ENCODE measurements around the gene MIB2. TPM values are rescaled to one million over a fixed set of nuclear protein-coding genes. Genes with fewer than 3 reads are reported as not detected.

The MIB2 gene
- total RNA-seq: 10 to 100 TPM; 37.1 TPM

DNA sequence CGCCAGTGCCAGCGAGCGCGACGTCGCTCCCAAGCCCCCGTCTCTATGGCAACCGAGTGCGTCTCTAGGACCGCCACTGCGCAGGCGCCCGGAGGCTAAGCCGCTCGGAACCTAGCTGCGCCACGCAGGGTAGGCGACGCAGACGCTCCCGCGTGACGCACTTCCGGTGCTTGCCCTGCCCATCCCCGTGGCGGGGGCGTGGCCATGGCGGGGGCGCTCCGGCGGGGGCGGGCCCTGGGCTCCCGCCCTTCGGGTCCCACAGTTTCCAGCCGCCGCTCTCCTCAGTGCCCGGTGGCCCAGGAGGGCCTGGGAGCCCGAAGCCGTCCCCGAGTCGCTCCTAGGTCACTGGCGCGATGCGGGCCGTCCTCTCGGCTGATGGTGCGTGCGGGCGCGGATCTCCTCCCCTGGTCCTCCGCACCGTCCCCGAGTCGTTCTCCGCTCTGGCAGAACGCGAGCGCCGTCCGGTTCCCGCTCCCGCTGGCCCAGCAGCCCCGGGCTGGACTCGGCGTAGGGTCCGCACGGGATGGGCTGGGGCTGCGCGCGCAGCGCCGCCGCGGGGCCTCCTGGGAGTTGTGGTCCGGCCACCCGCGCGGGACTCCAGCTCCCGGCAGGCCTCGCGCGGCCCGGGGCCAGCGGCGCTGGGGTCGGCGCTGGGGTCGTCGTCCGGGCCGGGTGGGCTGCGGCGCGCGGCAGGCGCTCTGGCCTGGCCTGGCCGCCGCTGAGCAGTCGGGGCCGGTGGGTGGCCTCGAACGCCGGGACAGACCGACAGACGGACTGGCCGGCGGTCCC is at the start of gene MIB2:
TSS of gene MIB2 (plus strand) at position 245 of the 789 bp plus-strand sequence. CDS start 7,953 bp downstream, outside the sequence.
- Mint-ChIP-seq H3K4me1 (peaks cover 24% of the 10 kb centered on the region), H3K27me3 (no peaks in the 10 kb centered on the region), H3K36me3 (ENCODE audit: low read depth) (peaks cover 12% of the 10 kb centered on the region), H3K9me3 (ENCODE audit: low read depth) (no peaks in the 10 kb centered on the region), H3K4me3 (peak within 1 kb of the TSS; percentile 96), H3K27ac (peak within 1 kb of the TSS; percentile 95)
- intact Hi-C loops (cut with DNase I, micrococcal nuclease): loop anchor here (1.0 to 10.0 kb wide), 17 partner anchors 15 to 797 kb away; partner anchors contain the start of genes SSU72 (in 2 of the 2), ATAD3A (in 1 of the 2), ATAD3B (in 1 of the 2) and AURKAIP1 (in 1 of the 2)
- ATAC-seq (peak; percentile 84), DNase-seq (peak; percentile 98)
- CTCF ChIA-PET: interaction anchor here (1.2 to 1.5 kb wide), 2 partner anchors 69 to 144 kb away, joined by 3 to 4 read pairs; no protein-coding TSS in a partner anchor
- POLR2A ChIA-PET: interaction anchor here (0.6 to 3.0 kb wide), 2 partner anchors 14 to 292 kb away, joined by 4 to 17 read pairs; no protein-coding TSS in a partner anchor

DNA sequence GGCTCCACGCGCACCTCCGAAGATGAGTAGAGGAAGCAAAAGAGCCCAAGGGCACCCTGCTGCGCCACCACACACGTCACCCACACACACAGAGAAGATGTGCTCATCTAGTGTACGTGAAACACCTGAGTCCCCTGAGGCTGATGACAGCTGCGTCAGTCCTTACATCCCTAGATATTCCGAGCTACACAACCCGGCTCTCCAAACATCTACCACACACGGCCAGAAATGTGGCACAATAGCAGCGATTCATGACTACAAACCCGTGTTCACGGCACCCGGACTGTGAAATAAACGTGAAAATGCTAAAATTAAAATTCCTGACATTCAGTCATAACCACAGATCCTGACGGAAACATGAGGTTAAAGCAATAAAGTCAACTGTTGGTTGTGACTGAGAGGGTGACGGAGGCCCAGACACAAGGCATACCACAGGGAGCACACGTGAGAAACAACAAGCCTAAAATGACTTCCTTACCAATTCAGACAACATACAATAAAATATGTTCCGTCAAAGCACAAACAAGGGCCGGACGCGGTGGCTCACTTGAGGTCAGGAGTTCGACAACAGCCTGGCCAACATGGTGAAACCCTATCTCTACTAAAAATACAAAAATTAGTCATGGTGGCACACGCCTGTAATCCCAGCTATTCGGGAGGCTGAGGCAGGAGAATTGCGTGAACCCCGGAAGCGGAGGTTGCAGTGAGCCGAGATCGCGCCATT is 48.0 kb upstream of the MIB2 start:
- Mint-ChIP-seq H3K36me3 (ENCODE audit: low read depth) (peaks cover 61% of the 10 kb centered on the region), H3K4me1 (peaks cover 38% of the 10 kb centered on the region), H3K27me3 (no peaks in the 10 kb centered on the region), H3K4me3 (no peak overlapping the region), H3K27ac (peak overlapping the region; percentile 34), H3K9me3 (ENCODE audit: low read depth) (no peaks in the 10 kb centered on the region)
- ChIA-PET POLR2A (interaction anchor here (0.6 kb wide), 1 partner anchor 175 kb away, joined by 3 read pairs; no protein-coding TSS in a partner anchor), CTCF (no interaction called here)
- ATAC-seq: no peak
- intact Hi-C loops (cut with DNase I, micrococcal nuclease): no loop called here
- no peak for DNase-seq

DNA sequence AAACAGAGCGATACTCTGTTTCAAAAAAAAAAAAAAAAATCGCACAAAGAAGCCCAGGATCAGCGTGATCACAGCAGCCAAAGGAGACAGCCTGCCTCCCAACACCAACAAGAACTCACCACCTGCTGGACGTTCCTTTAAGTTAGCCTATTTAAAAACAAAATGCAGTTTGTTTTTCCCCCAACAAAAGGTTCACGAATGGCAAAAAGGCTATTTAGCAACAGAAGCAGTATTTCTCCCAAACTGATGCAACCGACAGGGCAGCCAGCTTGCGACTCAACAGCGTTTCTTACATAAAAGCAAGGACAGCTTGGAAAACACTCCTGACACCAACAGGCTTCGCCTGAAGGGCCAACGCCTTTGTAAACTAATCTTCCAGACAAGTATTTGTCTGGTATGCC is 47.4 kb upstream of the MIB2 start:
- Mint-ChIP-seq H3K4me1 (peaks cover 44% of the 10 kb centered on the region), H3K4me3 (no peak overlapping the region), H3K36me3 (ENCODE audit: low read depth) (peaks cover 61% of the 10 kb centered on the region), H3K9me3 (ENCODE audit: low read depth) (no peaks in the 10 kb centered on the region), H3K27me3 (no peaks in the 10 kb centered on the region), H3K27ac (no peak overlapping the region)
- DNase-seq (no peak), ATAC-seq (no peak)
- intact Hi-C loops (cut with DNase I, micrococcal nuclease): no loop called here
- POLR2A ChIA-PET: interaction anchor here (0.6 kb wide), 1 partner anchor 175 kb away, joined by 3 read pairs; no protein-coding TSS in a partner anchor
- CTCF ChIA-PET: interaction anchor here (0.9 kb wide), 1 partner anchor 9 kb away, joined by 3 read pairs; no protein-coding TSS in a partner anchor

DNA sequence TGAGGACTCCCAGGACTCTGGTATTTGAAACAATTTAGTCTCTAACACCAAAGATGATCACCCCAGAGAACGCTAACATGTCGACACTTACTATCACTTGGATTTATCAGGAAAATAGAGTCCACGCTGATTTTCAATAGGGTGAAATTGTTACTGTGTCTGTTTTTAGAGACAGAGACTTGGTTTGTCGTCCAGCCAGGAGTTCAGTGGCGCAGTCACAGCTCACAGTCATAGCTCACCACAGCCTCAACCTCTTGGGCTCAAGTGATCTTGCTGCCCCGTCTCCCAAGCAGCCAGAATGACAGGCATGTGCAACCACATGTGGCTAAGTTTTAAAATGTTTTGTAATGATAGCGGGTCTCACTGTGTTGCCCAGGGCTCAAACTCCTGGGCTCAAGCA is 46.0 kb upstream of the MIB2 start:
- CTCF ChIA-PET: interaction anchor here (0.6 kb wide), 1 partner anchor 59 kb away, joined by 5 read pairs; no protein-coding TSS in a partner anchor

DNA sequence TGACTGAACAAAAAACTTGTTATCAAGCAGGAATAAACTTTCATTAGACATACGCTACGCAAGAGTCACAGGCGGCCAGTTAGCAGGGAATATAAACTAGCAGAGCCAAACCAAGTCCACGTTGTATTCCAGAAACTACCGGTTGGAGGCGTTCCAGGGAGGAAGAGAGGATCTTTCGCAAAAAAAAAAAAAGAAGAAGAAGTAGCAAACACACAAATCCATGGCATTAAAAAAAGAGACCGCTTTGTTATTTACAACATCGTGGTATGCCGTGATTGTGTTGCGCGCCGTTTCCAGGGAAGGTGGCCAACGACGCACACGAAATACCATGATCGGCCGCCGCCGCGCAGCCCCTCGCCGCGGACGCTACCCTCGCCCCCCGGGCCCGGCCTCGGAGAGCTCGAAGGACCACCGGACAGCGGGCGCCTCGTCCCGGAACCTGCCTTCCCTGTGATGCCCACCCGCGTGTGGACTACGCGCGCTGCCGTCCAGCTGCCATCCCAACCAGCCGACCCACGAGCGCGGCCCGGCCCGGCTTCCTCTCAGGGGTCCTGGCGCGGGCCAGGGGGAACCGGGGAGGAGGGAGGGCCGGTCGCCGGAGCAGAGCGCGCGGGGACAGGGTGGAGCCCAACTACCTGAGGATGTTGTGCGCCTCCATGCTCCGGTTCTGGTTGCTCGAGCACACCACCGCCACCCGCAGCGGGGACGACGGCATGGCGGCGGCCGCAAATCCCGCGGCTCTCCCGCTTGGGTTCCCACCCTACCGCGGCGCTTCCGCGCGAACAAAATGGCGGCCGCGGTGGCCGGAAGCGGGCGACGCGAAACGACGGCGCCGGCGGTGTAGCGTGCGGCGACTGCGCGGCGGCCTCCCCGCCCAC is 41.2 kb upstream of the MIB2 start:
- Mint-ChIP-seq H3K27ac (peak overlapping the region; percentile 98), H3K4me3 (peak overlapping the region; percentile 99), H3K4me1 (peaks cover 35% of the 10 kb centered on the region), H3K27me3 (no peaks in the 10 kb centered on the region), H3K9me3 (ENCODE audit: low read depth) (no peaks in the 10 kb centered on the region), H3K36me3 (ENCODE audit: low read depth) (peaks cover 33% of the 10 kb centered on the region)
- POLR2A ChIA-PET: no interaction called here
- intact Hi-C loops (cut with DNase I, micrococcal nuclease): loop anchor here (1.0 to 2.0 kb wide), 12 partner anchors 41 to 458 kb away; partner anchors contain the start of genes MIB2 (in 2 of the 2), ATAD3A (in 1 of the 2), ATAD3B (in 1 of the 2) and AURKAIP1 (in 1 of the 2)
- DNase-seq: peak; percentile 82
- CTCF ChIA-PET: no interaction called here
- peak; percentile 70 for ATAC-seq

More for the DNA sequence above, 46.0 kb upstream of the MIB2 start:
- Mint-ChIP-seq H3K9me3 (ENCODE audit: low read depth) (no peaks in the 10 kb centered on the region), H3K27ac (peak overlapping the region; percentile 51), H3K27me3 (no peaks in the 10 kb centered on the region), H3K36me3 (ENCODE audit: low read depth) (peaks cover 58% of the 10 kb centered on the region), H3K4me3 (no peak overlapping the region), H3K4me1 (peaks cover 44% of the 10 kb centered on the region)
- ATAC-seq (no peak), DNase-seq (no peak)
- POLR2A ChIA-PET: no interaction called here
- intact Hi-C loops (cut with DNase I, micrococcal nuclease): no loop called here

DNA sequence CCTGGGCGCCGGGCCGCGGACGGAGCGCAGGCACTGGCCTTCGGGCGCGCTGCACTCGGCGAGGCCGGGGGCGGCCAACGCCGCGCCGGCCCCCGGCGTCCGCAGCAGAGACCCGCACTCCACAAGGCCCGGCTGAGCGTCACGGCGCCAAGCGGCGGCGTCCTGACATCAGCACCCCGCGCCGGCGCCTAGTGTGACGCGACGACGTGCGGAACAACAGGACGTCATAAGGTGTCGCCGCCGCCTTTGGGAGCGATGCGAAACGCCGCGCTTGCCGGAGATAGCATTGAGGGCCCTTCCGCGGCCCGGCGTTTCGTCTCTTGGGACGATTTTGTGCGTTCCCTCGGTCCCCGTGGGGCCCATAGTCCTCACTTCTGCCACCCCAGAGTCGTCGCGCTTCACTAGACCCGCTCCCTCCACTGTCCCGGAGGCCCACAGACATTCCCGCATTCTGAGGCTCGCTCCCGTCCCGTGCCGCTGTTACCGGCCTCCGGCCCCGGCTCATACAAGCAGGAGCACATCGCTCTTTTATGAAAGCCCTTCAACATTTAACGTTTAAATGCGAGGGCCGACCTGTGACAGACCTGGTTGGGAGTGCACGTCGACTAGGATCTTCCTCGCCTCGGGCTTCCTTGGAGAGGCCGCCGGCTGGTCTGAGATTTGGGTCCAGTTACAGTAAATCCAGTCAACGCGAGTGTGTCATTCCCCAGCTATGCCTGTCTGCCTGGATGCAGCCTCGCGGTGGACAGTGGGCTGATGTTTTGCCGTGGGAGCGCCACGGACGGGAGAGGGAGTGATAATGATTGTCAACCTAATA is 40.4 kb upstream of the MIB2 start, which contains the start of gene SSU72:
TSS of gene SSU72 (minus strand) at position 143 of the 817 bp plus-strand sequence. CDS start 306 bp downstream, outside the sequence.
- Mint-ChIP-seq H3K27ac (peak within 1 kb of the TSS; percentile 98), H3K4me3 (peak within 1 kb of the TSS; percentile 99), H3K9me3 (ENCODE audit: low read depth) (no peaks in the 10 kb centered on the region), H3K4me1 (peaks cover 28% of the 10 kb centered on the region), H3K36me3 (ENCODE audit: low read depth) (peaks cover 28% of the 10 kb centered on the region), H3K27me3 (no peaks in the 10 kb centered on the region)
- intact Hi-C loops (cut with DNase I, micrococcal nuclease): loop anchor here (1.0 to 5.0 kb wide), 13 partner anchors 40 to 459 kb away; partner anchors contain the start of genes MIB2 (in 2 of the 2), ATAD3A (in 1 of the 2), ATAD3B (in 1 of the 2) and AURKAIP1 (in 1 of the 2)
- DNase-seq (peak; percentile 97), ATAC-seq (peak; percentile 84)
- ChIA-PET CTCF (no interaction called here), POLR2A (interaction anchor here (0.7 kb wide), 1 partner anchor 38 kb away, joined by 3 read pairs; no protein-coding TSS in a partner anchor)

DNA sequence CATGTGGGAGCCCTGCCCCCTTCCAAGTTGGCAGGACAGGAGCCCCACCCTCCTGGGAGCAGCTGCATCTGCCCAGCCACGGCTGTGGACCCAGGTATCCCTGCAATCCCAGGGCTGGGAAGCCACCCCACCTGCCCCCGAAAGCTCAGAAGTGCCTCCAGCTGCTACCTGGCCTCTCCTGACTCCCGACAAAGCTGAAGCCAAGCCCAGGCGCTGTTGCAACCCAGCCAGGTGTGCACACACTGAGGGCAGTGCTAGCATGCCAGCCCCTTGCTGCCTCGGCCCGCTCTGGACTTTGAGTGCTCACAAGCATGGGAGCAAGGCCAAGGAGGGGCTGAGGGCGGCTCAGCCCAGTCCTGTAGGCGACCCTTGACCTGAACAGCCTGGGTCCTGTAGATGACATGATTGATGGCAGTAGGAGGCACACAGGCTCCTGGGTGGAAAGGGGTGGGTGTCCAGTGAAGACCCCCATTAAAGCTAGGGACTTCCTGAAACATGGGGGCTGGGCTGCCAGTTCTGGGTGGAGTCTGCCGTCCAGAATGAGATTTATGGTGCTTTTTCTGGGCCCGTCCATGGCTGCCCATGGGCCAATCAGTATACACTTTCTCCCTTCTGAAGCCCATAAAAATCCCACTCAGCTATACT is 37.8 kb upstream of the MIB2 start:
- ATAC-seq (no peak), DNase-seq (no peak)
- Mint-ChIP-seq H3K36me3 (ENCODE audit: low read depth) (peaks cover 13% of the 10 kb centered on the region), H3K27ac (no peak overlapping the region), H3K4me3 (no peak overlapping the region), H3K4me1 (peaks cover 14% of the 10 kb centered on the region), H3K9me3 (ENCODE audit: low read depth) (no peaks in the 10 kb centered on the region), H3K27me3 (peaks cover 6% of the 10 kb centered on the region)
- POLR2A ChIA-PET: no interaction called here
- CTCF ChIA-PET: interaction anchor here (0.7 to 0.9 kb wide), 3 partner anchors 14 to 88 kb away, joined by 3 to 6 read pairs (median 4); no protein-coding TSS in a partner anchor
- intact Hi-C loops (cut with DNase I, micrococcal nuclease): loop anchor here in 1 of 2 experiments (5.0 kb wide), 1 partner anchor 330 kb away; no protein-coding TSS in a partner anchor

DNA sequence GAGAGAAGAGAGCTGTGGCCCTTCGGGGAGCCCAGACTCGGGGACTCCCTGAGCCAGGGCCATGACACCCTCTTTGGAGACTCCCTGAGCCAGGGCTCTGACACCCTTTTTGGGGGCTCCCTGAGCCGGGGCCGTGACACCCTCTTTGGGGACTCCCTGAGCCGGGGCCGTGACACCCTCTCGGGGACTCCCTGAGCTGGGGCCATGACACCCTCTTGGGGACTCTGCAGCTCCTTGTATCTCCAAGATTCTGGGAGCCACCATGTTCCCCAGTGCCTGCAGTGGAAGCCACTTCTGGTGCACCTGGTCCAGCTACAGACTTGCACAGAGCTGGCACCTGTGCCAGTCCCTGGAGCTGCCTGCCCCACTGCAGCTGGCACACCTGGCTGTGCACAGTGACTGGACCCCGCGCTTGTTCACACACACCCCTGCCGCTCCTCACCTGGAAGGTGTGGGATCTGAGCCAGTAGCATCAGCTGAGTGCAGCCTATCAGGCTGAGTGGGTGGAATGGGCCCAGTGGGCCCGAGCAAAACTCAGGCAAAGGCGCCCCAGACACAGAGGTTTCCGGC is 36.8 kb upstream of the MIB2 start:
- Mint-ChIP-seq H3K27me3 (peaks cover 6% of the 10 kb centered on the region), H3K27ac (no peak overlapping the region), H3K4me3 (no peak overlapping the region), H3K9me3 (ENCODE audit: low read depth) (no peaks in the 10 kb centered on the region), H3K4me1 (peaks cover 10% of the 10 kb centered on the region), H3K36me3 (ENCODE audit: low read depth) (peaks cover 4% of the 10 kb centered on the region)
- CTCF ChIA-PET: interaction anchor here (0.6 to 0.9 kb wide), 4 partner anchors 13 to 87 kb away, joined by 3 to 6 read pairs (median 3); no protein-coding TSS in a partner anchor
- POLR2A ChIA-PET: no interaction called here
- DNase-seq: no peak
- no peak for ATAC-seq
- intact Hi-C loops (cut with DNase I, micrococcal nuclease): loop anchor here in 1 of 2 experiments (5.0 kb wide), 1 partner anchor 329 kb away; no protein-coding TSS in a partner anchor

DNA sequence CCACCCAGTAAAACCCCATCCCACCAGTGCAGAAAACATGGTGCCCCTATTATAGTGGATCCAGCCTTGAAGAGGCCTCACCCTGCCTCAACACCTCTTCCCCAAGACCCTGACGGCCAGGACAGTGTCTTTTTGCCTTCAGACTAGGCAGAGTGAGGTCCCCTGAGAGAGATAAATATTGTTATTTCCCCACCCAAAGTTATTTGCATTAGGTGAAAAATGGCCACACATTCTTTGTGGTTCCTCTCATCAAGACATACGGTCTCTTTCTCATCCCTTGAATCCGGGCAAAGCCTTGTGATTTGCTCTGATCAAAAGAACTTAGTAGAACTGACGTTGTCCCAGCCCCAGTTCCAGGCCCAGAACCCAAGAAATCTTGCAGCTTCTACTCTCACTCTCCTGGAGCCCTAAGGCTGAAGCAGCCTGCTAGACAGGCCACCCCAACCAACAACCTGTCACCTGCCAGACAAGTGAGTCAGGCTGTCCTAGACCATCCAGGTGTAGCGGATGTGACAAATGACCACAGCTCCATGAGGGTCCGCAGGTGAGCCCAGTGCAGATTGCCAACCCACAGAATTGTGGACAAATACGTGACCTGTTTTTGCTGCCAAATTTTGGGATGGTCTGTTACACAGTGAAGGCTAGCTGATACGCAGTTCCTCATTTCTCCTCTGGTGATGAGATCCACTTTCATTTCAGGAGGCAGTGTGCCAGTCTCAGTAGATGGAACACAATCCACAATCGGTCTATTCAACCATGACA is 32.5 kb upstream of the MIB2 start:
- intact Hi-C loops (cut with DNase I, micrococcal nuclease): no loop called here
- ChIA-PET CTCF (no interaction called here), POLR2A (interaction anchor here (0.6 kb wide), 1 partner anchor 16 kb away, joined by 3 read pairs; no protein-coding TSS in a partner anchor)
- no peak overlapping the region for H3K27ac Mint-ChIP-seq
- no peak for DNase-seq
- H3K4me3 Mint-ChIP-seq: no peak overlapping the region
- H3K4me1 Mint-ChIP-seq: peaks cover 5% of the 10 kb centered on the region
- H3K9me3 Mint-ChIP-seq (ENCODE audit: low read depth): no peaks in the 10 kb centered on the region
- H3K27me3 Mint-ChIP-seq: peaks cover 8% of the 10 kb centered on the region
- no peak for ATAC-seq
- H3K36me3 Mint-ChIP-seq (ENCODE audit: low read depth): no peaks in the 10 kb centered on the region

Measured in activated CD4-positive, alpha-beta T cell treated with anti-CD3 and anti-CD28 coated beads for 36 hours (primary cell).